Mesothelial cell of epicardium (in vitro differentiated cells): ENCODE data around the gene NUDT16. TPM values are rescaled to one million over a fixed set of nuclear protein-coding genes. Genes with fewer than 3 reads are reported as not detected.
A peak's percentile ranks its signal among the peaks of the same experiment; 100 is the strongest.
"Not testable (repeated sequence)": the region's sequence is repeated elsewhere in the genome, so short reads cannot be mapped to it uniquely, and the experiment has no call there.

Source experiments
- DNase-seq, 2 experiments: peaks; one replicate each; pipeline ENCODE4 v3.0.0; 2021; ENCODE audit warnings: low spot score in 2 of 2; ENCODE audit not compliant: unreplicated experiment in 2 of 2
- H3K27ac Mint-ChIP-seq: 2 replicates; pipeline ENCODE4 v1.8.0; 2021; ENCODE audit warnings: mixed read lengths
- H3K27me3 Mint-ChIP-seq: 2 replicates; pipeline ENCODE4 v1.8.0; 2021; ENCODE audit warnings: low read depth, mixed read lengths
- H3K36me3 Mint-ChIP-seq: 2 replicates; pipeline ENCODE4 v1.8.0; 2021; ENCODE audit warnings: mixed read lengths
- H3K4me1 Mint-ChIP-seq: 2 replicates; pipeline ENCODE4 v1.8.0; 2021; ENCODE audit warnings: mixed read lengths
- H3K4me3 Mint-ChIP-seq: 2 replicates; pipeline ENCODE4 v1.8.0; 2021; ENCODE audit warnings: mild to moderate bottlenecking, moderate library complexity, mixed read lengths
- H3K9me3 Mint-ChIP-seq: 2 replicates; pipeline ENCODE4 v1.8.0; 2021; ENCODE audit warnings: mixed read lengths
- total RNA-seq: library from RNA; stranded (reverse); gene quantifications from 3 replicates; pipeline ENCODE4 v1.2.1, GENCODE V29; 2021
- TF ChIP-seq, protein P1 (sequence below): fragments of 200-600 bp; sonication (generic); IDR thresholded peaks from one replicate; pipeline ENCODE4 v1.5.0; 2021; ENCODE audit warnings: antibody characterized with exemption; ENCODE audit not compliant: unreplicated experiment

Gene NUDT16
- total RNA-seq, 1 donor from 2014 or later, result 17.2 TPM

DNA sequence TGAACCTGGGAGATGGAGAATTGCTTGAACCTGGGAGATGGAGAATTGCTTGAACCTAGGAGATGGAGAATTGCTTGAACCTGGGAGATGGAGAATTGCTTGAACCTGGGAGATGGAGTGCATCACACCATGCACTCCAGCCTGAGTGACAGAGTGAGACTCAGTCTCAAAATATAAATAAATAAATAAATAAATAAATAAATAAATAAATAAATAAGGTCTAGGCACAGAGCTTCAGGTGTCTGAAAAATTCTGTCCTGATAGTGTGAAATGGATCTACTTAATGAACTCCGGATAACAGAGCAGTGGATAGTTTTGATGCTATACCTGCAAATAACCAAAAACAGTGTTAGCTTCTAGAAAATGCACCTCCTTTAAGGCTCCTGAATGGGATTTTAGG, 24.3 kb upstream of the NUDT16 start:
- Mint-ChIP-seq H3K36me3 (no peaks in the 10 kb centered on the region), H3K9me3 (no peaks in the 10 kb centered on the region), H3K27me3 (peaks cover 3% of the 10 kb centered on the region), H3K4me3 (no peak overlapping the region), H3K4me1 (peaks cover 3% of the 10 kb centered on the region), H3K27ac (no peak overlapping the region)
- TF ChIP-seq, protein P1, sequence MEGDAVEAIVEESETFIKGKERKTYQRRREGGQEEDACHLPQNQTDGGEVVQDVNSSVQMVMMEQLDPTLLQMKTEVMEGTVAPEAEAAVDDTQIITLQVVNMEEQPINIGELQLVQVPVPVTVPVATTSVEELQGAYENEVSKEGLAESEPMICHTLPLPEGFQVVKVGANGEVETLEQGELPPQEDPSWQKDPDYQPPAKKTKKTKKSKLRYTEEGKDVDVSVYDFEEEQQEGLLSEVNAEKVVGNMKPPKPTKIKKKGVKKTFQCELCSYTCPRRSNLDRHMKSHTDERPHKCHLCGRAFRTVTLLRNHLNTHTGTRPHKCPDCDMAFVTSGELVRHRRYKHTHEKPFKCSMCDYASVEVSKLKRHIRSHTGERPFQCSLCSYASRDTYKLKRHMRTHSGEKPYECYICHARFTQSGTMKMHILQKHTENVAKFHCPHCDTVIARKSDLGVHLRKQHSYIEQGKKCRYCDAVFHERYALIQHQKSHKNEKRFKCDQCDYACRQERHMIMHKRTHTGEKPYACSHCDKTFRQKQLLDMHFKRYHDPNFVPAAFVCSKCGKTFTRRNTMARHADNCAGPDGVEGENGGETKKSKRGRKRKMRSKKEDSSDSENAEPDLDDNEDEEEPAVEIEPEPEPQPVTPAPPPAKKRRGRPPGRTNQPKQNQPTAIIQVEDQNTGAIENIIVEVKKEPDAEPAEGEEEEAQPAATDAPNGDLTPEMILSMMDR, result no peak
- no peak for DNase-seq

DNA sequence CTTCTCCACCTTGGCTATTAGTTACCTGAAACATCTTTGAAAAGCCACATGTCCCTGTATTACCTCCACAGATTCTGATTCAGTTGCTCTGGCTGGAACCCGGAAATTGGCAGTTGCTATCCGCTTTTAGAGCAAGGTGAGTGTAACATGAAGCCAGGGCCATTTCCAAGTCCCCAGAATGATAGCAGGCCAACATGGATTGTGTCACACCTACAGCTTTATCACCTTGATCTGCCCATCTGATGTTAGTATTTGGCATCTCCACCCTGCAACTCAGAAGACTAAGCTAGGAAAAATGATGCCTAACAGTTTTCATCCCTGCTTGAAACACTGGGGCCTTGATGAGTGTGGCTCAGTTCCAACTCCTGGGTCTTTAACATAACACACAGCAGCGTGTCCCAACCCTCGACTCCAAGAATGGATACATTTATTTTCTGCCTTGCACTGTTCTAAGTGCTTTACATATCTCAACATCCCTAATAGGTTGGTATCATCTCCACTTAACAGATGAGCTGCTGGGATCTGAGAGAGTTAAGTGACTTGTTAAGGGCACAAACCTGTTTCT, 21.3 kb upstream of the NUDT16 start:
- no peak for DNase-seq
- H3K36me3 Mint-ChIP-seq, result no peaks in the 10 kb centered on the region
- peaks cover 9% of the 10 kb centered on the region for H3K9me3 Mint-ChIP-seq
- H3K4me1 Mint-ChIP-seq, result peaks cover 7% of the 10 kb centered on the region
- H3K27me3 Mint-ChIP-seq, result peaks cover 5% of the 10 kb centered on the region
- no peak overlapping the region for H3K27ac Mint-ChIP-seq
- H3K4me3 Mint-ChIP-seq, result no peak overlapping the region
- TF ChIP-seq, protein P1, result no peak

DNA sequence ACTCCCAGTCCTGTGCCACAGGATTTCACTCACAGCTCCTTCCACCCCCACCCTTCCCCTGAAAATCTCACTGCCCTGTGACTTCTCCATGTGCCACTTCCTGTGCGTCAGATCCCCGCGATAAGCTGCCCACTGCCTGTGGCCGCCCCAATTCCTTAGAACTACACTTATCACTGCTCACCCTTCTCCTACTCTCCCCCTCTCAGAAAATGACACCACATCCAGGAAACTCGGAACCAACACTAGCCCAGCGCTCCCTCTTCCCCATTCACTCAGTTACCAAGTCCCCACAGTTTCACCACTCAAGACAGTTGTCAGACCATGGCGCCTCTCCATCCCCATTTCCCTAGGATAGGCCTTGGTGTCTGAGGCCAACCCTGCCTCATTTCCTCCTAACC, 20.5 kb upstream of the NUDT16 start:
- not testable (repeated sequence) for H3K36me3 Mint-ChIP-seq, DNase-seq, H3K27me3 Mint-ChIP-seq, H3K4me1 Mint-ChIP-seq
- Mint-ChIP-seq H3K9me3 (peaks cover 14% of the 10 kb centered on the region), H3K27ac (peak overlapping the region; percentile 8), H3K4me3 (peak overlapping the region; percentile 82)

GRCh38 chr3:131361464-131362421, 19.8 kb upstream of the NUDT16 start:
- Mint-ChIP-seq H3K9me3 (peaks cover 14% of the 10 kb centered on the region), H3K4me3 (peak overlapping the region; percentile 82), H3K27ac (peak overlapping the region; percentile 8), H3K4me1 (peaks cover 7% of the 10 kb centered on the region), H3K27me3 (peaks cover 2% of the 10 kb centered on the region), H3K36me3 (no peaks in the 10 kb centered on the region)
- peak; percentile 27 to 59 for DNase-seq
- TF ChIP-seq, protein P1, result no peak

- Mint-ChIP-seq H3K27me3 (peaks cover 2% of the 10 kb centered on the region), H3K36me3 (no peaks in the 10 kb centered on the region), H3K27ac (no peak overlapping the region), H3K9me3 (peaks cover 14% of the 10 kb centered on the region), H3K4me3 (no peak overlapping the region), H3K4me1 (peaks cover 7% of the 10 kb centered on the region)
- DNase-seq, result no peak
- TF ChIP-seq, protein P1, result no peak
Measured at GRCh38 chr3:131363275-131363674, 18.3 kb upstream of the NUDT16 start.
